B cell (primary cell): ENCODE data around the gene RPS8.

ENCODE experiments used
- CTCF ChIP-seq: fragments of 200-600 bp; IDR thresholded peaks from one replicate; pipeline ENCODE4 v1.8.0; 2022; ENCODE audit warnings: antibody characterized with exemption, mild to moderate bottlenecking
- EZH2 ChIP-seq: IDR thresholded peaks from 2 replicates; pipeline ENCODE4 v1.6.1; 2012; ENCODE audit warnings: borderline replicate concordance, low read depth, mild to moderate bottlenecking, moderate library complexity, low read length; ENCODE audit not compliant: insufficient read depth, poor library complexity, severe bottlenecking

GRCh38 chr1:44828003-44828651 is 52.8 kb downstream of the RPS8 start:
- TF ChIP-seq CTCF (no peak), EZH2 (no peak)
